ENCODE measurements around the gene MAN2B2.
"Not testable (repeated sequence)": the region's sequence is repeated elsewhere in the genome, so short reads cannot be mapped to it uniquely, and the experiment has no call there.

Gene MAN2B2

DNA sequence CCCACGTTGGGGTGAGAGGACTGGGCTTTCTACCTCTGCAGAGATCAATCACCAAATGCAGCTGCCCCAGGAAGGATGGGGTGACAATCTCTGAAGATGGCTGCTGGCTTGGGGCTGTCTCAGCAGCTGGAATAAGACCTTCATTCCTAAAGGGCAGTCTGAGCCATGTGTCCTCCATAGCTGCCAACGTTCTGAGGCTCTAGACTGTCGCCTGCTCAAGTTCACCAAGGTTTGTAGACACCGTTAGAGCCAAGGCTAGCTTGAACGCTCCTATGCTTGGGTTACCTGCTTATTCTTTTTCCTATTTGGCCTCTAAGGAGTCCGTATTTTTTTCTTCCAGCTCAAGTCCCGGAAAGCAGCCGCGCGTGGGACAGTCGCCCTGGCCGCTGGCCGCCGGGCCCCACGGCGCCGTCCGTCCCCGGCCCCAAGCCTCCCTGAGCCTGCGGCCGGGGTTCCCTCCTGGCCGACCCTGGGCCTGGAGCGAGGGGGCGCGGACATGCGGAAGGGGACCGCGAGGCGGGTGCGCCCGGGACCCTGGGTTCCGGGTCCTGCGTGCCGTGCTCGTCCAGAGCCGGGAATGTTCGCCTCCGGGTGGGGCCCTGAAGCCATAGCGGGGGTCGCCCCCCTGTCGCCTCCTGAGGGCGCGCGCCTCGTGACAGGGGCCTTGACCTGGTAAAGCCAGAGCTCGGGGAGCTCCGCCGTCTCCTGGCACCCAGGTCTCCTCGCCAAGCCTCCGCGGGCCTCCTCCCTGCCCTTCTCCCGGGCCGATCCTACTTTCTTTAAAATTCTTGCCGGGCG is 88.8 kb downstream of the MAN2B2 start:
- peak overlapping the region; percentile 26 for H3K4me3 ChIP-seq (ENCODE audit: low read depth, low read length)
- TF ChIP-seq, protein P1, sequence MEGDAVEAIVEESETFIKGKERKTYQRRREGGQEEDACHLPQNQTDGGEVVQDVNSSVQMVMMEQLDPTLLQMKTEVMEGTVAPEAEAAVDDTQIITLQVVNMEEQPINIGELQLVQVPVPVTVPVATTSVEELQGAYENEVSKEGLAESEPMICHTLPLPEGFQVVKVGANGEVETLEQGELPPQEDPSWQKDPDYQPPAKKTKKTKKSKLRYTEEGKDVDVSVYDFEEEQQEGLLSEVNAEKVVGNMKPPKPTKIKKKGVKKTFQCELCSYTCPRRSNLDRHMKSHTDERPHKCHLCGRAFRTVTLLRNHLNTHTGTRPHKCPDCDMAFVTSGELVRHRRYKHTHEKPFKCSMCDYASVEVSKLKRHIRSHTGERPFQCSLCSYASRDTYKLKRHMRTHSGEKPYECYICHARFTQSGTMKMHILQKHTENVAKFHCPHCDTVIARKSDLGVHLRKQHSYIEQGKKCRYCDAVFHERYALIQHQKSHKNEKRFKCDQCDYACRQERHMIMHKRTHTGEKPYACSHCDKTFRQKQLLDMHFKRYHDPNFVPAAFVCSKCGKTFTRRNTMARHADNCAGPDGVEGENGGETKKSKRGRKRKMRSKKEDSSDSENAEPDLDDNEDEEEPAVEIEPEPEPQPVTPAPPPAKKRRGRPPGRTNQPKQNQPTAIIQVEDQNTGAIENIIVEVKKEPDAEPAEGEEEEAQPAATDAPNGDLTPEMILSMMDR (IDR thresholded peaks at IDR 0.05; ENCODE audit: low read depth, low read length) = no peak
- peaks cover 8% of the 10 kb centered on the region for H3K27me3 ChIP-seq (ENCODE audit: insufficient read depth, low read depth, severe bottlenecking)
- H3K9me3 ChIP-seq (ENCODE audit: severe bottlenecking) = no peaks in the 10 kb centered on the region
- no peaks in the 10 kb centered on the region for H3K36me3 ChIP-seq
- H3K27ac ChIP-seq = no peak overlapping the region
- no peak for DNase-seq

DNA sequence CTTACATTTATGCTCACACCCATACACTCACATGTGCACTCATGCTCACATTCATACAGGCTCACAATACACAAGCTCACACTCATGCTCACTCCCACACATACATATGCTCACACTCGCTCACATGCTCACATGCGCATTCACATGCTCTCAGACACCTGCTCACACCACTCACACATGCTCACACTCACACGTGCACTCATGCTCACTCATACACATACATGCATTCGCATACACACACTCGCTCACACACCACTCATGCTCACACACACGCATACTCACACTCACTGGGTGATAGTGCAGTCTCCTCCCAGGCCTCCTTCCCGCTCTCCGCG is 90.3 kb downstream of the MAN2B2 start:
- DNase-seq = no peak
- TF ChIP-seq, protein P1 (IDR thresholded peaks at IDR 0.05; ENCODE audit: low read depth, low read length) = no peak
- Histone ChIP-seq H3K9me3 (ENCODE audit: severe bottlenecking) (no peaks in the 10 kb centered on the region), H3K36me3 (no peaks in the 10 kb centered on the region), H3K27me3 (ENCODE audit: insufficient read depth, low read depth, severe bottlenecking) (peaks cover 8% of the 10 kb centered on the region), H3K4me3 (ENCODE audit: low read depth, low read length) (no peak overlapping the region), H3K27ac (no peak overlapping the region)

DNA sequence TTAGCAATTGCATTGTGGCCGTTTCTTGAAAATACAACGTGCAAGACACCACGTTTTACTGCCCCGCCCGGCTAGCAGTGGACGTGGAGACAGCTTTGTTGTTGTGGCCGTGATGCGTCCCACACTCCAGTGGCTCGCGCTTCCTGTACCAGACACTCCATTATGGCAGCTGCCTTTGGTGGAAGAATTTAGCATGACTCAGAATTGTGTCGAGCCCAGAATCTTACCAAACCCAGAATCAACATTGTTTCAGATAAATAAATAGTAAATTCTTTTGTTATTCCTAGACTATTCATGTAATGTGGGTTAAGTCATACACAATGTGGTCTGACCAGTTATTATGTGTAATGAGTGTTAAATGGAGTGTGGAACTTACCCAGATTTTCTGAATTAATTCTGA is 93.4 kb downstream of the MAN2B2 start:
- peaks cover 2% of the 10 kb centered on the region for H3K9me3 ChIP-seq (ENCODE audit: severe bottlenecking)
- TF ChIP-seq, protein P1 (IDR thresholded peaks at IDR 0.05; ENCODE audit: low read depth, low read length) = no peak

DNA sequence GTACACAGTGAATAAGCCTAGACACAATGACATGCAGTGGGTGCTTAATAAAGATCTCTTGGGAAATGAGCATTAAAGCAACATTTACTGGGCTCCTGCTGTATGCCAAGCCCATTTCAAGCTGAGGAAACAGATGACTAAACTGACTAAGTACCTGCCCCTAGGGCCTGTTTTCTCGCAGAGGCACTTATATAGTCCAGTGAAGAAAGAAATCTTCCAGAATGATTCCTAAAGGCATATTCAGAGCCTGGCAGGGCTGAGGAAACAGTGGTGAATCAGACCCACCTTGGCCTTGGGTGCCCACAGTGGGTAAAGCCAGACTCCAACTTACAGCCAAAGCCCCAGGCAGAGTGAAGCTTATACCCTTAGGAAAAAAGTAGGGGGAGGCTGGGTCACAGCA is 96.7 kb downstream of the MAN2B2 start:
- DNase-seq = no peak
- H3K36me3 ChIP-seq = peaks cover 20% of the 10 kb centered on the region
- H3K27me3 ChIP-seq (ENCODE audit: insufficient read depth, low read depth, severe bottlenecking) = no peaks in the 10 kb centered on the region
- TF ChIP-seq, protein P1 (IDR thresholded peaks at IDR 0.05; ENCODE audit: low read depth, low read length) = no peak
- no peak overlapping the region for H3K27ac ChIP-seq
- H3K9me3 ChIP-seq (ENCODE audit: severe bottlenecking) = peaks cover 2% of the 10 kb centered on the region
- no peak overlapping the region for H3K4me3 ChIP-seq (ENCODE audit: low read depth, low read length)

More for the DNA sequence above, 93.4 kb downstream of the MAN2B2 start:
- Histone ChIP-seq H3K27me3 (ENCODE audit: insufficient read depth, low read depth, severe bottlenecking) (peaks cover 8% of the 10 kb centered on the region), H3K27ac (no peak overlapping the region), H3K4me3 (ENCODE audit: low read depth, low read length) (no peak overlapping the region), H3K36me3 (peaks cover 4% of the 10 kb centered on the region; the same call in 1 of the 2 replicates)
- no peak for DNase-seq

DNA sequence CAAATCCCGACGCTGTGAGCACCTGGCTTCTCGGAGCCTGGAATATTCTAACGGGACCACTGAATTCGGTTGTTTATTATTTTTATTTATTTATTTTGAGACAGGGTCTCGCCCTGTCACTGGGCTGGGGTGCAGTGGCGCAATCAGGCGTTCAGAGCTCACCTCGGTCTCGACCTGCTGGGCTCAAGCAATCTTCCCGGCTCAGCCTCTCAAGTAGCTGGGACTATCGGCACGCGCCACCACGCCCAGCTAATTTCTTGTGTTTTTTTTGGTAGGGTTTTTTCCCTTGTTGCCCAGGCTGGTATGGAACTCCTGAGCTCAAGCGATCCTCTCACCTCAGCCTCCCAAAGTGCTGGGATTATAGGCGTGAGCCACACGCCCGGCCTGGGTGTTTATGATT is 97.1 kb downstream of the MAN2B2 start:
- Histone ChIP-seq H3K27ac (no peak overlapping the region), H3K36me3 (peaks cover 20% of the 10 kb centered on the region), H3K9me3 (ENCODE audit: severe bottlenecking) (peaks cover 2% of the 10 kb centered on the region), H3K27me3 (ENCODE audit: insufficient read depth, low read depth, severe bottlenecking) (no peaks in the 10 kb centered on the region), H3K4me3 (ENCODE audit: low read depth, low read length) (no peak overlapping the region)
- DNase-seq = no peak
- TF ChIP-seq, protein P1 (IDR thresholded peaks at IDR 0.05; ENCODE audit: low read depth, low read length) = no peak

DNA sequence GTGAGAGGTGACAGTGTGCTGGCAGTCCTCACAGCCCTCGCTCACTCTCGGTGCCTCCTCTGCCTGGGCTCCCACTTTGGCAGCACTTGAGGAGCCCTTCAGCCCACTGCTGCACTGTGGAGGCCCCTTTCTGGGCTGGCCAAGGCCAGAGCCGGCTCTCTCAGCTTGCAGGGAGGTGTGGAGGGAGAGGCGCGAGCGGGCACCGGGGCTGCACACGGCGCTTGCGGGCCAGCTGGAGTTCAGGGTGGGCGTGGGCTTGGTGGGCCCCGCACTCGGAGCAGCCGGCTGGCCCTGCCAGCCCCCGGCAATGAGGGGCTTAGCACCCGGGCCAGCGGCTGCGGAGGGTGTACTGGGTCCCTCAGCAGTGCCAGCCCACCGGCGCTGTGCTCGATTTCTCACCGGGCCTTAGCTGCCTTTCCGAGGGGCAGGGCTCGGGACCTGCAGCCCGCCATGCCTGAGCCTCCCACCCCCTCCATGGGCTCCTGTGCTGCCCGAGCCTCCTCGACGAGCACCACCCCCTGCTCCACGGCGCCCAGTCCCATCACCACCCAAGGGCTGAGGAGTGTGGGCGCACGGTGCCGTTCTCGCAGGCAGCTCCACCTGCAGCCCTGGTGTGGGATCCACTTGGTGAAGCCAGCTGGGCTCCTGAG is 97.7 kb downstream of the MAN2B2 start:
- not testable (repeated sequence) for H3K4me3 ChIP-seq (ENCODE audit: low read depth, low read length); H3K27me3 ChIP-seq (ENCODE audit: insufficient read depth, low read depth, severe bottlenecking); DNase-seq; H3K9me3 ChIP-seq (ENCODE audit: severe bottlenecking)
- Histone ChIP-seq H3K27ac (peak overlapping the region; percentile 90), H3K36me3 (peaks cover 21% of the 10 kb centered on the region)

Measured in WERI-Rb-1 (cell line).